Thoracic aorta (tissue), 2 donors: ENCODE results near the gene GCK. TPM values are rescaled to one million over a fixed set of nuclear protein-coding genes. Genes with fewer than 3 reads are reported as not detected.

ENCODE experiments used
- ATAC-seq: fragments of 150-250 bp; one replicate; pipeline ENCODE4 v1.8.0; 2017; ENCODE audit warnings: low read depth; ENCODE audit not compliant: insufficient number of reproducible peaks, low FRiP score
- DNase-seq: peaks from one replicate; pipeline ENCODE4 v3.0.0-alpha.2; 2020; ENCODE audit warnings: low spot score
- H3K27ac ChIP-seq, 2 donors: fragments of 200-600 bp; sonication (generic); 1 replicate in 1 of 2; 2 replicates in 1 of 2; pipeline ENCODE4 v1.5.1; 2016; ENCODE audit warnings: mild to moderate bottlenecking in 2 of 2, moderate library complexity in 2 of 2
- H3K27me3 ChIP-seq: fragments of 200-600 bp; sonication (generic); replicated peaks from 2 replicates; pipeline ENCODE4 v1.6.0; 2016; ENCODE audit warnings: mild to moderate bottlenecking; ENCODE audit not compliant: insufficient read depth
- H3K36me3 ChIP-seq: fragments of 200-600 bp; sonication (generic); one replicate; pipeline ENCODE4 v1.5.1; 2016
- H3K4me1 ChIP-seq, 2 donors: fragments of 200-600 bp; sonication (generic); 1 replicate in 1 of 2; 2 replicates in 1 of 2; pipeline versions ENCODE4 v1.5.1 to v1.6.0; 2016; ENCODE audit warnings: low read depth in 2 of 2, mild to moderate bottlenecking in 1 of 2; ENCODE audit not compliant: control insufficient read depth in 1 of 2
- H3K4me3 ChIP-seq: fragments of 200-600 bp; sonication (generic); 2 replicates; pipeline ENCODE4 v1.5.1; 2016; ENCODE audit warnings: mild to moderate bottlenecking
- H3K9me3 ChIP-seq: fragments of 200-600 bp; sonication (generic); 2 replicates; pipeline ENCODE4 v1.5.1; 2016
- total RNA-seq, 2 donors: library from RNA; depleted of rRNA; stranded (reverse); fragments of >200 nt; gene quantifications; one replicate each; pipeline versions ENCODE4 v1.1.0 to v1.2.3, GENCODE V29; 2016
- TF ChIP-seq, protein P1 (sequence below): fragments of 200-600 bp; sonication (generic); IDR thresholded peaks from one replicate; pipeline ENCODE4 v1.5.1; 2019; ENCODE audit warnings: antibody characterized with exemption

Gene GCK
- total RNA-seq, 2 donors from 2014 or later: 1.6 to 2.3 TPM

GRCh38 chr7:44142028-44142427, 47.2 kb downstream of the GCK start:
- TF ChIP-seq, protein P1, sequence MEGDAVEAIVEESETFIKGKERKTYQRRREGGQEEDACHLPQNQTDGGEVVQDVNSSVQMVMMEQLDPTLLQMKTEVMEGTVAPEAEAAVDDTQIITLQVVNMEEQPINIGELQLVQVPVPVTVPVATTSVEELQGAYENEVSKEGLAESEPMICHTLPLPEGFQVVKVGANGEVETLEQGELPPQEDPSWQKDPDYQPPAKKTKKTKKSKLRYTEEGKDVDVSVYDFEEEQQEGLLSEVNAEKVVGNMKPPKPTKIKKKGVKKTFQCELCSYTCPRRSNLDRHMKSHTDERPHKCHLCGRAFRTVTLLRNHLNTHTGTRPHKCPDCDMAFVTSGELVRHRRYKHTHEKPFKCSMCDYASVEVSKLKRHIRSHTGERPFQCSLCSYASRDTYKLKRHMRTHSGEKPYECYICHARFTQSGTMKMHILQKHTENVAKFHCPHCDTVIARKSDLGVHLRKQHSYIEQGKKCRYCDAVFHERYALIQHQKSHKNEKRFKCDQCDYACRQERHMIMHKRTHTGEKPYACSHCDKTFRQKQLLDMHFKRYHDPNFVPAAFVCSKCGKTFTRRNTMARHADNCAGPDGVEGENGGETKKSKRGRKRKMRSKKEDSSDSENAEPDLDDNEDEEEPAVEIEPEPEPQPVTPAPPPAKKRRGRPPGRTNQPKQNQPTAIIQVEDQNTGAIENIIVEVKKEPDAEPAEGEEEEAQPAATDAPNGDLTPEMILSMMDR: no peak
- Histone ChIP-seq H3K36me3 (no peaks in the 10 kb centered on the region), H3K4me1 (peaks cover 6 to 14% of the 10 kb centered on the region in 2 donors), H3K27ac (no peak overlapping the region), H3K9me3 (no peaks in the 10 kb centered on the region), H3K27me3 (no peaks in the 10 kb centered on the region), H3K4me3 (no peak overlapping the region)
- DNase-seq (no peak), ATAC-seq (no peak)

DNA sequence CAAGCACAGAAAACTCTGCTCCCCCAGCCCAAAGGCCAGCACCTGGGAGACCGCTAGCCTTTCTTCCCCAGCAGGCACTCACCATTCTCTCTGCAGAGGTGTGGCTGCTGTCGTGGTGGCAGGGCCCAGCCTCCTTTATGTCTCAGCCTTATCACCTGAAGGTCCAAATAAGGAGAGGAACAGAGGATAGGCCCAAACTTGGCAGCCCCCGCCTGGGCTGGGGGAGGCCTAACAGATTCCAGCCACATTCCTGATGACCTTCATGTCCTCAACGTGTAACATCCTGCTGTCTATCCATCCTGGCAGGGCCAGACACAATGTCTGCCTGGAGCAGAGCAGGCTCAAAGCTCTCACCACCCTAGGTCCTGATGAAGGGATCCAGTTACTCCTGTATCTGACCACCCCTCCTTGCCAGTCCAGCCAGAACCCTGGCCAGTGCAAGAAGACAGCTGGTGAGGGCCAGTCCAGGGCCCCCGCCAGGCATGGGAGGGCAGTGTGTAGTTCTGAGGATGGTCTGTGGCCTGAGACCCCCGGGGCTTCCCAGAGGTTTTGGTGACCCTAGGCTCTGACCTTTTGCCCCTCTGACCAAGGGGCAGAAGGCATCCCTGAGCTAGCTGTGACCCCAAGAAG, 47.9 kb downstream of the GCK start, which contains the start of gene MYL7:
Gene MYL7, minus strand, starts transcription at position 112 of the 630 bp plus-strand sequence. Its CDS starts 27 bp downstream, at position 85.
- no peak for DNase-seq
- TF ChIP-seq, protein P1: no peak
- Histone ChIP-seq H3K27me3 (no peaks in the 10 kb centered on the region), H3K36me3 (no peaks in the 10 kb centered on the region), H3K4me1 (peaks cover 6 to 11% of the 10 kb centered on the region in 2 donors), H3K4me3 (no peak within 1 kb of the TSS), H3K9me3 (no peaks in the 10 kb centered on the region), H3K27ac (no peak within 1 kb of the TSS)
- ATAC-seq: no peak

- Histone ChIP-seq H3K4me3 (no peak overlapping the region), H3K27me3 (no peaks in the 10 kb centered on the region), H3K36me3 (no peaks in the 10 kb centered on the region), H3K4me1 (peaks cover 3 to 5% of the 10 kb centered on the region in 2 donors), H3K9me3 (no peaks in the 10 kb centered on the region), H3K27ac (no peak overlapping the region)
- DNase-seq: no peak
- ATAC-seq: no peak
- TF ChIP-seq, protein P1: no peak
Measured at GRCh38 chr7:44140341-44140740, 48.9 kb downstream of the GCK start.

DNA sequence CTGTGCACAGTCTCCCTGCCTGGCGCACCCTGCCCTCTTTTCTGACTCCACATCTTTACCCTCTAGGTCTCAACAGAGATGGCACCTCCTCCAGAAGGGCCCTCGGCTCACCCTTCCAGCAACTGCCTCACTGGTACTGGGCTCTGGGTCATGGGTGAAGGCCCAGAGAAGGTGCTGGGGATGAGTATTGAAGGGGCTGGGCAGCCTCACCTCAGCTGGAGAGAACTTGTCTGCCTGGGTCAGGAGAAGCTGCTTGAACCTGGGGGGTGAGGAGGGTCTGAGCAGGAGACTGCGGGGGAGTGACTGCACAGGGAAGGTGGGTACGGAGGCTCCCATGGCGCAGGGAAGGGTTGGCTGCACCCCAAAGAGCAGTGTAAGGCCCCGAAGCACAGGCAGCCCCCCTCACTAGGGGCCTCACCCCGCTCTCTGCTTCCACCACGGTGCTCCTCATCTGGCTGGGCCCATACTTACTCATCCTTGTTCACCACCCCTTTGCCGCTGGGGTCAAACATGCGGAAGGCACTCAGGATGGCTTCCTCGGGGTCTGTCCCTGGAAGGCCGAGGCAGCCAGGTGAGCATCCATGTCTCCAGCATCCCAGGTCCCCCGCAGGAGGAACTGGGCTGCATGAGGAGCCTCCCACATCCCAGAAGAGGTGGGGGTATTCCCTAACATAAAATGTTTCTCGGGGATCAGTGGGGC, 49.8 kb downstream of the GCK start:
- no peaks in the 10 kb centered on the region for H3K36me3 ChIP-seq

GRCh38 chr7:44138698-44139097, 50.5 kb downstream of the GCK start:
- H3K4me3 ChIP-seq: no peak overlapping the region
- no peaks in the 10 kb centered on the region for H3K4me1 ChIP-seq
- no peak overlapping the region for H3K27ac ChIP-seq
- no peaks in the 10 kb centered on the region for H3K27me3 ChIP-seq
- no peak for DNase-seq
- ATAC-seq: no peak
- H3K36me3 ChIP-seq: no peaks in the 10 kb centered on the region
- TF ChIP-seq, protein P1: no peak
- no peaks in the 10 kb centered on the region for H3K9me3 ChIP-seq

More for the DNA sequence above, 49.8 kb downstream of the GCK start:
- TF ChIP-seq, protein P1: no peak
- no peaks in the 10 kb centered on the region for H3K4me1 ChIP-seq
- H3K4me3 ChIP-seq: no peak overlapping the region
- no peak for ATAC-seq
- H3K27ac ChIP-seq: no peak overlapping the region
- H3K9me3 ChIP-seq: no peaks in the 10 kb centered on the region
- no peak for DNase-seq
- no peaks in the 10 kb centered on the region for H3K27me3 ChIP-seq
